GM19467 (cell line): Measurements from ENCODE around the gene GET4.
"Not testable (repeated sequence)": the region's sequence is repeated elsewhere in the genome, so short reads cannot be mapped to it uniquely, and the experiment has no call there.

Experiments
- ATAC-seq: cut with Tn5 transposase; IDR thresholded peaks from one replicate; pipeline ENCODE4 v1.9.1; 2021; ENCODE audit warnings: mild to moderate bottlenecking, moderate library complexity; ENCODE audit not compliant: unreplicated experiment

The GET4 gene

DNA sequence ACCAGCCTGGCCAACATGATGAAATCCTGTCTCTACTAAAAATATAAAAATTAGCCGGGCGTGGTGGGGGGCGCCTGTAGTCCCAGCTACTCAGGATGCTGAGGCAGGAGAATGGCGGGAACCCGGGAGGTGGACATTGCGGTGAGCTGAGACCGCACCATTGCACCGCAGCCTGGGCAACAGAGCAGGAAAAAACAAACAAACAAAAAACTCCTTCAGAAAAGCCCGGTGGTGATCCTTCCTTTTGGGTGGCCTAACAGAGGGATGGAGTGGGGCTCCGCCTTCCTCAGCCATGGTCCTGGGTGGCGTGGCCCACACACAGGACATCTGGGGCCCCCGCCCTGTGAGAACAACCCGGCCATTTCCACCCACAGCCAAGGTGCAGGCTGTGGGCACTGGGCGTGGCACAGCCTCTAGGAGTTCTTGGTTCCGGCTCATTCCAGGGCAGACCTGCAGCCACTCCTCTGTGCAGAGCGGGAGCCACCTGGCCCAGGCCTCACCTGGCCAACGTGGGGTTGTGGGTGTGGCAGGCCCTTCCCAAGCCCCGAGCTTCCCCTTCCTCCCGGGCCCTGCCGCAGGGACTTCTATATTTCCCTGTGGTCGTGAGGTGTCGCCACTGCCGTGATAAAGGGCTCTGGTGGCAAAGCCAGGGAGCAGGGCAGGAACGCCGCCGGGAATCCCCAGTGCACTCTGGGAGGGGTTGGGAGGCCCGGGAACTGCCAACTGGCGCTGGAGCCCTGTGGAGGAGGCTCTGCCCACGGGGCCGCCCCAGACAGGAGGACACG, 37.6 kb downstream of the GET4 start:
- ATAC-seq, result no peak

DNA sequence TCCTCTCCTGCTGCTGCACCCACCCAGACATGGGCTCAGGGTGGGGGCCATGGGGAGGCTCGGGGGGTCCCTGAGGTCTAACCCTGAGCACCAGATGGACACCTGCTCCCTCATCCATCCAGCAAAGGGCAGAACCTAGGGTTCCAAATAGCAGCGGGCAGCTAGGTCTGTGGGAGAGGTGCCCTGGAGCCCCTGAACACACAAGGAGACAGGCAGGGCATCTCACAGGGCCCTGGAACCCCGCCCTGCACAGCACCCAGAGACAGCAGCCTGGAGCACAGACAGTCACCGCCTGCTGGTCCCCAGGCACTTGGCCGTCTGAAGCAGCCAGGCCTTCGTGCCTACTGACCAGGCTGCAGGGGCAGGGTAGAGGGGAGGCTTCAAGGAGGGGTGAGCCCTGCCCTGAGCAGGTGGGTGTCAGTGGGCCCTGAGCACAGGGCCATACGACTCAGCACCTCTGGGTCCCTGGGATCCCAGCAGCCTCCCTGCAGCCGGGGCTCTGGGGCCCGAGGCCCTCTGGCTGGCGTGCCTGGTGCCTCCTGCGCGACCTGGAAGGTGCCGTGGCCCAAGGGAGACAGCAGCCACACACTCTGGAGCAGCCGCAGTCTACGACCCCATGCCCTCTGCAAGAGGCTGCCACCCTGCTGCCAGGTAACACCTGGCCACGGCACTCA, 38.3 kb downstream of the GET4 start:
- no peak for ATAC-seq

DNA sequence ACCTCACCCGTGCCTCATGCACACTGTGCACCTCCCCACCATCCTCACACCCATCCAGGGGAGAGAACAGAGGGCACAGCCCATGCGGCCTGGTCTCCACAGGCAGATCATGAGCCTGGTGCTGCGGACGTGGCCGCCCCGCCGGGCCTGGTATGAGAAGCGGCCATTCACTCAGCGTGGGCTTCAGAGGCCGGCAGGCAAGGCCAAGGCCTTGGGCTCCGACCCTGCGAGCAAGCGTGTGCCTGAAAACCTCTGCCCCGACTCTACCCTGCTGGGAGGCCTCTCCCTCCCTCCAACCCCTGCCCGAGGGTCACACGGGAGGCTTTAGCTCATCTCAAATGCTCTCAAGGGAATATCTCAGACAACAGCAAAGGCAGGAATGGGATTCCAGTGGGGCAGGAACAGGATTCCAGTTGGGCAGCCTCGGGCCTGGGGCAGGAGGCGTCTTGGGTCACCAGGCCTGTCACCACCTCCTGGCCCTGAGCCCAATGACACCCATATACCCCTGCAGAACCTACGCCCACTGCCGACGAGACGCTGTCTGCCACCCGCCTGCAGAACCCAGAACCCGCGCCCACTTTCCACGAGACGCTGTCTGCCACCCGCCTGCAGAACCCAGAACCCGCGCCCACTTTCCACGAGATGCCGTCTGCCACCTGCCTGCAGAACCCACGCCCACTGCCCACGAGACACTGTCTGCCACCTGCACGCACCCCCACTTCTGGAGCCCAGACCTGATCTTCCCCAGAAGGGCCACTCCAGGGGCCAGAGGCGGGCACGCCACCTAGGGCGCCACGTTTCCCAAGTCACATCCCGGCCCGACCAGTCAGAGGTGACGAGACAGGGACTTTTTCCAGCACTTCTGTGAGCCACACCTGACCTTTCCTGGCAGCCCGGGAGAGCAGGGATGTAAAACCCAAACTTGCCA, 39.2 kb downstream of the GET4 start:
- no peak for ATAC-seq

DNA sequence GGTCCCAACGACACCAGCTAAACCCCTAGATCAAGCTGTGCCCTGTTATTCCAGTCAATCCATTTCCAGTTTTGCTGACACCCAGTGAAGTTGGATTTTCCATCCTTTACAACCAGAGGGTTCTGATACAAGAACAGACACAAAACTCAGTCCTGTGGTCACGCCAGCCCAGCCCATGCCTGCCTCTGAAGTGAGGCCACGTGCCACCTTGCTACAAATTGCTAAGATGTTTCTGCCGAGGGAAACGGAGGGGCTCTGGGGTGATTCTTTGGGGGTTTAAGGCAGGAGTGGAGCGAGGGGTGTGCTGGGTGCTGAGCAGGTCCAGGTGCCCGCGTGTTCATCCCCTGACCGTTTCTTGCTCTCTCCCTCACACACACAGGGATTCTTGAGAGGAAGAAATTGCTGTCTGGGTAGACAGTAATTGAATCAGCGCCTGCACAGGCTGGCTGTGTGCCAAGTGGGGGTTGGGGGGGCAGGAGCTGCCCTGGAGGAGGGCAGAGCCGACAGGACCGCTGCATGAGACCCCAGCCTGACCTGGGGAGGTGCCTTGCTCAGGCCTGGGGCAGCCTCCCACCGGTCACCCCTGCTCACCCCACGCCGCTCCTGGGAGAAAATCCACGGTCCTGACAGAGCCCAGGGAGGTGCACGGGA, 40.1 kb downstream of the GET4 start:
- no peak for ATAC-seq

DNA sequence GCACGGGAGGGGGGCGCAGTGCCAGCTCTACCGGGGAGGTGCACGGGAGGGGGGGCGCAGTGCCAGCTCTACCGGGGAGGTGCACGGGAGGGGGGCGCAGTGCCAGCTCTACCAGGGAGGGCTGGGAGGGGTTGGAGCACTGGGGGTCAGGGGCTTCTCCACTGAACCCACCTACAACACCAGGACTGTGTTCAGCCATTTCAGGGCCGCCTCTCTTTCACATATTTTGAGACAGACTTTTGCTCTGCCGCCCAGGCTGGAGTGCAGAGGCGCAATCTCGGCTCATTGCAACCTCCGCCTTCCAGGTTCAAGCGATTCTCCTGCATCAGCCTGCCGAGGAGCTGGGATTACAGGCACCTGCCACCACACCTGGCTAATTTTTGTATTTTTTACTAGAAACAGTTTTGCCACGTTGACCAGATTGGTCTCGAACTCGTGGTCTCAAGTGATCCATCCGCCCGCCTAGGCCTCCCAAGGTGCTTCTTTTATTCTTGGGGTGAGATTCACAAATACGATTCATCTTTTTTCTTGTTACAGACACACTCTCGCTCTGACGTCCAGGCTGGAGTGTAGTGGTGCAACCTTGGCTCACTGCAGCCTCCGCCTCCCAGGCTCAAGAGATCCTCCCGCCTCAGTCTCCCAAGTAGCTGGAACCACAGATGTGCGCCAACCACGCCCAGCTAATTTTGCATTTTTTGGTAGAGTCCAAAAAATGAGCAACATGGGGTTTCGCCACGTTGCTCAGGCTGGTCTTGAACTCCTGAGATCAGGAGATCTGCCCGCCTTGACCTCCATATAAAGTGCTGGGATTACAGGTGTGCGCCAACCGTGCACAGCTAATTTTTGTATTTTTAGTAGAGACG, 41.1 kb downstream of the GET4 start:
- ATAC-seq, result no peak

DNA sequence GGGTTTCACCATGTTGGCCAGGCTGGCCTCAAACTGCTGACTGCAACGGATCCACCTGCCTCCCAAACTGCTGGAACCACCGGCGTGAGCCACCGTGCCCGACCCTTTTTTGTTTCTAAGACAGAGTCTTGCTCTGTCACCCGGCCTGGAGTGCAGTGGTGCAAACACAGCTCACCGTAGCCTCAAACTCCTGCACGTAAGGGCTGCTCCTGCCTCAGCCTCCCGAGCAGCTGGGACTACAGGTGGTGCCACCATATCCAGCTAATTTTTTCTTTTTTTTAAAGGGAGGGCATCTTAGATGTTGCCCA, 41.7 kb downstream of the GET4 start:
- no peak for ATAC-seq

DNA sequence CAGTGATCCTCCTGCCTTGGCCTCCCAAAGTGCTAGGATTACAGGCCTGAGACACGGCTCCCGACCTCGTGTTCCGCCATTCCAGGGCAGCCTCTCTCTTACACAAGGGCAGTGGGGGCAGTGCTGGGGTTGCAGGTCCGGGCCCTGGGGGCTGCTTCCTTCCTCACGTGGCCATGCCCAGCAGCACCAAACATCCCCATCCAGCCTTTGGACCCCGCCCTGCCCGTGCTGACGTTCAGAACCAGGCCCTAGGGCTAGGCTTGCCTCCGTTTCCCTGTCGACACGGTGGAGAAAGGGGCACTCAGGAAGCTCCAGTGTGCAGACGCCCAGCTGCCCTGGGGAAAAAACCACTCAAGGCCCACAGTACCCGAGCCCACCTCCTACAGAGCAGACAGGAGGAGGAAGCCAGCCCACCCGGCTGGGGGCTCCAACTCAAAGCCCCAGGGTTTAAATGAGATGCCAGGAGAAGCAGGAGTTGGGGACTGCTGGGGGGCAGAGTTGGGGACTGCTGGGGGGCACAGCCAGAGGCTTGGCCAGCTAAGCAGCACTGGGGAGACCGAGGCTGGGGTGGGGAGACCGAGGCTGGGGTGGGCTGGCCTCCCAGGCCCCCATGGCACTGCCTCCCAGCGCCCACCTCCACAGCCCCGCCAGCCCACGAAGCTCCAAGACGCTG, 42.2 kb downstream of the GET4 start:
- ATAC-seq, result no peak

DNA sequence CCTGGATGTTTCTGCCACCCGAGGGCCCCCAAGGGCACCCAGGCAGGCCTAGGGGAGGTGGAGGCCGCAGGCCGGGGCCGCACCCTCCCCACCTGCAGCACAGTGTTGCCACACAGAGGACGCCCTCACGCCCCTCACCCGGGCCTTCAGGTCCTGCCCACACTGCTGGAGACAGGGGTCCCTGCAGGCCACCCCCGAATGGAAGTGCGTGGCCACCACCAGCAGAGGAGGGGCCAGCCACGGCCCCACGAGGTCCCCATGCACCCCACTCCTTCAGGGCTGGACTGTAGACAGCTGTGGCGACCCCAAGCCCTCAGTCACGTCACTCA, 42.7 kb downstream of the GET4 start:
- ATAC-seq, result no peak

DNA sequence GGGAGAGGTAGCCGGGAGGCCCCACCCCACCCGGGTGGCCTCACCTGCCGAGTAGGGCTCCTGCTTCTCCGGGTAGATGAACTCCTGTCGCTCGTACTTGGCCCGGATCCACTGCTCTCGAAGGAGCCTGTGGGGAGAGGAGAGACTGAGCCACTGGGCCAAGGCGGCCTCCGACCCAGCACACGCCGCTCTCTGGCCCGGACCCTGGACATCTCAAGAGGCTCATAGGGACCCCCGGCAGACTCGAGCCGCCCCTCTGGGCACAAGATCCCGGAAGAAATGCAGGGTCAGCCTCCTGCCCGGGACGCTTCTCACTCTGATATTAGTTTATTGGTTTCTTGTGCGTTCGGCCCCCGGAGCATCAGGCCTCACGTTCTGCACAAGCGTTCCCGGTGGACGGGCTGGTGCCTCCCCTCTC, 43.6 kb downstream of the GET4 start:
- no peak for ATAC-seq

DNA sequence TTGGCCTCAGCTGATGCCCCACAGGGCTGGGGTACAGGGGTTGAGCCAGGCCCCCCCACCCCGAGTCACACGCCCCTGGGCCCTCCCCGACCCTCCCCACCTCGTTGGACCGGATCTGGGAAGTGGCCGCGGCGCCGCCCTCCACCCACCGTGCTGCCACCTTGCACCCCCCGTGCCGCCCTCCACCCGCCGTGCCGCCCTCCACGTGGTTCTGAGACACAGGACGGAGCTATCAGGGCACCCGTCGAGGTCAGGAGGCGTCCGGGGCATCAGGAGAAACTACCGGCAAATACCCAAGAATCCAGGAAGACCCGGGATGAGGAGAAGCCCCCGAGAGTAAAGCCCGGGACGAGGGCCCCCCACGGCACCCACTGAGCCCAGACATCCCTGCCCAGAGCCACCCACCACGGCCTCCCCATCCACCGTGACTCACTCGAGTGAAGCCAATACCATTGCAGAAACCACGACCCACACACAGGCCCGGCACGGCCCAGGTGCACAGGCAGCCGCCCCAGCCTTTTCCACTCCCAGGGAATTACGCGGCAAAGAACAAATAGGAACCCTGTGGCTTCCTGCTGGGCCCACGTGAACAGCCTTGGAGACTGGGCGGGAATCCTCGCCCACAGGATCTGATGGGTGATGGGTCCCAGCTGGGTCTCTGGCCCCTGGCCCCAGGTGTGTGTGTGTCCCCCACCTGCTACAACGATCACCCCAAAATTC, 44.2 kb downstream of the GET4 start:
- ATAC-seq, result no peak

DNA sequence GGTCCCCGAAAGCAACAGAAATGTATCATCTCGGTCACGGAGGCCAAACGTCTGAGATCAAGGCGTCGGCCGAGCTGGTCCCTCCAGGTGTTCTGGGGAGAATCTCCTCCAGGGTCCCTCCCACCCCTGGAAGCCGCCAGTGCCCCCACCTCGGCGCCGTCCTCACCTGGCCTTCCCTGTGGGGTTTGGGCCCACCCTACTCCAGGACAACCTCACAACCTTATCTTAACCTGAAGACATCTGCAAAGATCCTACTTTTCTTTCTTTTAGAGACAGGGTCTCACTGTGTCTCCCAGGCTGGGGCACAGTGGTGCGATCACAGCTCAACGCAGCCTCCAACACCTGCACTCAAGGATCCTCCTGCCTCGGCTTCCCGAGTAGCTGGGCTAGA, 44.7 kb downstream of the GET4 start:
- ATAC-seq, result no peak

DNA sequence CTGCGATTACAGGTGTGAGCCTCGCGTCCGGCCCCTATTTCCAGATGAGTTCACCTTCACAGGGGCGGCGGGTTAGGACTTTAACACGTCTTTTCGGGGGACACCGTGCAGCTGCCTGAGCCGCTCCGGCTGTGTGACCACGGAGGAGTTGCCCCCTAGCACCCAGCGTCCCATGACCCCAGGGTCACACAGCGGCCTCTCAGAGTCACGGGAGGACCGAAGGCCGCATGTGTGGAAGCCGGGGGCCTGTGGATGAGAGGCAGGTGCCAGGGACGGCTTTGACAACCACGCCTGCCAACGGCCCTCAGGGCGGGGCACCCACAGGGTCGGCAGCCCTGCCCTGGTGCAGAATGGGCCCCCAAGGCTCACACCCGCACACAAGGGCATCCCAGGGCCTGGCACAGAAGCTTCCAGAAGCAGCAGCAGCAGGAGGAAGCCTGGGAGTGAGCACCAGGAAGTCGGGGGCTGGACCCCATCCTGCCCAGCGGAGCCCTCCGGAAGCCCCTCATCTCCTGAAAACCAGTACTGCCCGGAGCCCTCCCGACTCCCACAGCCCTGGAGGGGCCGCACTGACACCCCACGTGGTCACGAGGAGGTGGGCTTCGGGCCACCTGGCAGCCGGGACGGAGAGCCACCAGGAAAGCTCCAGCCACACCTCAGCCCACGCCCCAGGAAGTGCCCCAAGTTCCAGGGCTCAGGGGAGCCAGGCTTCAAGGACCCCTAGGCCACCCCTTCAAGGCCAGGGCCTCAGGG, 45.4 kb downstream of the GET4 start:
- ATAC-seq, result no peak

DNA sequence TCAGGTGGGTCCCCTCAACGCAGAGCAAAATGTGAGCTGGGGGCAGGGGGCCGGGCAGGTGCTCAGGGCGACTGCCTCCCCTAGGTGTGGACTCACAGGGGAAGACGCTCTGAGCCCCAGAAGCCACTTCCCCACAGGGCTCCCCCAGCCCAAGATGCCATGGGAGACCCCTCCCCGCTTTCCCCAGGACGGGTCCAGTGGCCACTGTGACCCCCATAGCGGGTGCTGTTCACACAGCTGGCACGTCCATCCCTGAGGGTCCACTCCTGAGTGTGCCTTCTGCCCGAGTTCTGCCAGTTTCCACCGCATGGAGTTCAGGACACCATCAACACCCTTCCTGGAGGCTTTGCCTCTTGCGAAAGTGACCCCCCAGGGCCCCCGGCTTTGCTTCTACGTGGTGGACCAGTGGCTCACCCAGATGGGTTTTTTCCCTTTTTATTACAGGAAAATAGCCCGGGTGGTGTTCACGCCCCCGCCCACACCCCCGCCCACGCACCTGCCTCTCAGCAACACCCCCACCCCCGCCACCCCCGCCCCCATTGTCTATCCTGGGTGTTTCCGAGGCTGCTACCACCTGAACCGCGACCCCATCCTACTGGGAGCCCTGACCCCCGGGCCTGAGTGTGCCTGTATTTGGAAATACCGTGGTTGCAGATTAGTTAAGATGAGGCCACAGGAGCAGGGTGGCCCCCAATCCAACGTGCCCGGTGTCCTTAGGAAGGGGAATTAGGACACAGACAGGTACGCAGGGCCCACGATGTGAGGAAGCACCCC, 46.2 kb downstream of the GET4 start:
- ATAC-seq, result no peak

DNA sequence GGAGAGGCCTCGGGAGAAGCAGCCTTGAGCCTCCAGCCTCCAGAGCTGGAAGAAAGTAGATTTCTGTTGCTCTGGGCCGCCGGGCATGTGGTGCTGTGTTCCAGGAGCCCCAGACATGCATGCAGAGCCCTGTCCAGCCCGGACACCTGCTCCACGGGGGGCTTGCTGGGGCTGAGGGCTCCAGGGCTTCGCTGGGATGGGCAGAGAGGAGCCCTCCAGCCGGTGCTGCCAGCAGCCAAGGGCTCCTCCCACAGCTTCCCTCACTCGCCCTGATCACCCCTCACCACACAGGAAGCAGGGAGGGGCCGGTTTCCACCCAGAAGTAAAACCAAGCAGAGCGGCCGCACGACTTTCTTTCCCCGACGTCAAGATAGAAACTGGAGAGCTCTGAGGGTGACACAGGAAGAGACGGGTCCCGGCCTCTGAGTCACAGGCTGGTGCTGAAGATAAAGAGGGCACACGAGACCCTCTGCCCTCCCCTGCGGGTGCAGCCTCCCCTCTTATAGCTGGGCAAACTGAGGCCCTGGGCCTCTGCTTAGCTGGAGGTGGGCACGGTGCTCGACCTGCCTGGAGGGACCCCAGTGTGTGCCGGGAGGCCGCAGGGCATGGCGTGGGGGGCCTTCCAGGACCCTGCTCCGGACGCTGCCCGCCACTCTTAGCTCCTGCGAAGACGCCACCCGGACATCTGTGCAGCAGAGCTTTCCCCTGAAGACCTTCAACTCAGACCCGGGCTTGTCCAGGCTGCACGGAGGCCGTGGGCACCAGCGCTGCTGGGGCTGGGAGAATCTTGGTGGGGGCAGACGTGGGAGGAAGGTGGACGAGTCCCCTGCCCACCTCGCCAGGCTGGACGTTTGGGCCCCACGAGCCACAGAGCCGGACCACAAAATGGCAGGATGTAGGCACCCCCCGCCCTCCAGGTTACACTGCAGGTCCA, 47.0 kb downstream of the GET4 start:
- ATAC-seq, result peak; percentile 72

DNA sequence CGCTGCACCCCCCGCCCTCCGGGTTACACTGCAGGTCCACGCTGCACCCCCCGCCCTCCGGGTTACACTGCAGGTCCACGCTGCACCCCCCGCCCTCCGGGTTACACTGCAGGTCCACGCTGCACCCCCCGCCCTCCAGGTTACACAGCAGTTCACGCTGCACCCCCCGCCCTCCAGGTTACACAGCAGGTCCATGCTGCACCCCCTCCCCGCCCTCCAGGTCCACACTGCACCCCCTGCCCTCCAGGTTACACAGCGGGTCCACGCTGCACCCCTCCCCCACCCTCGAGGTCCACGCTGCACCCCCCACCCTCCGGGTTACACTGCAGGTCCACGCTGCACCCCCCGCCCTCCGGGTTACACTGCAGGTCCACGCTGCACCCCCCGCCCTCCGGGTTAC, 47.7 kb downstream of the GET4 start:
- ATAC-seq, result not testable (repeated sequence)

DNA sequence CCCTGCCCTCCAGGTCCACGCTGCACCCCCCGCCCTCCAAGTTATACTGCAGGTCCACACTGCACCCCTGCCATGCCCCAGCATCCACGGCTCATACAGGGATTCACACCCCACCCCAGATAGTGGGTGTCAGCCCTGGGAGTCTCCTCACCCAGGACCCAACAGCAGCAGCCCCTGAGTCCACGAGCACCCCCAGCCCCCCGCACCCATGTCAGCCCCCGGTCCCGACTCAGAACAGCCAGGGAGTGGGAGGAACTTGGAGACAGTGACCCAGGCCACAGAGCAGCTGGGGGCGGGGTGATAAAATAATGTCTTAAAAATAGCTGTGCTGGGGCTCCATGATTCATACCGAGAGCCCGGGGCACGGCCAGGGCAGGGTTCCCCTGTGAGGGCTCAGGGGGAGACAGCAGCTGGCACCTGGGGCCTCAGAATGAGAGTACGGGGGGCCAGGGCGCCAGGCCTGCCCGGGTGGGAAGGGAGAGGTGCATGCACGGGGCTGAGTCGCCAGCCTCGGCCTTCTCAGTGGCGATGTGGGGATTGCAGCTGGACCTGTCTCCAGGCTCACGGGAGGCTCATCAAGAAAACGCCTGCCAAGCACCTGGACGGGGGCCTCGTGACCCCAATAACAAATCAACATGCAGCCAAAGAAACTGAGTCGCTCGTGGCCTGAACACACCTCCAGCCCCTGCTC, 48.3 kb downstream of the GET4 start:
- ATAC-seq, result peak; percentile 35
